Renal cortical epithelial cell (primary cell): Measurements from ENCODE around the gene KCTD16. TPM values are rescaled to one million over a fixed set of nuclear protein-coding genes. Genes with fewer than 3 reads are reported as not detected.

Experiments used
- DNase-seq: peaks from one replicate; pipeline ENCODE4 v3.0.0-alpha.2; 2011; ENCODE audit warnings: low read depth
- total RNA-seq: library from RNA; depleted of rRNA; stranded (reverse); fragments of >200 nt; gene quantifications from 2 replicates; pipeline ENCODE4 v1.2.3, GENCODE V29; 2014

KCTD16 gene
- total RNA-seq, 1 donor from 2014 or later, result 1.1 TPM

GRCh38 chr5:144166696-144167095, 4.0 kb upstream of the KCTD16 start:
- no peak for DNase-seq

GRCh38 chr5:144167998-144168397, 2.7 kb upstream of the KCTD16 start:
- no peak for DNase-seq

- no peak for DNase-seq
Measured at GRCh38 chr5:144169904-144170275, 783 bp upstream of the KCTD16 start.

GRCh38 chr5:144173766-144174165, 3.1 kb downstream of the KCTD16 start:
- DNase-seq, result no peak

GRCh38 chr5:144177548-144177947, 6.9 kb downstream of the KCTD16 start:
- DNase-seq, result no peak

GRCh38 chr5:144179226-144179625, 8.6 kb downstream of the KCTD16 start:
- DNase-seq, result no peak

- DNase-seq, result peak; percentile 30
Measured at GRCh38 chr5:144183254-144183889, 12.7 kb downstream of the KCTD16 start.

- DNase-seq, result peak; percentile 89
Measured at GRCh38 chr5:144187699-144188294, 17.1 kb downstream of the KCTD16 start.

- DNase-seq, result peak; percentile 39
Measured at GRCh38 chr5:144189800-144190429, 19.2 kb downstream of the KCTD16 start.

- no peak for DNase-seq
Measured at GRCh38 chr5:144191531-144191930, 20.9 kb downstream of the KCTD16 start.

GRCh38 chr5:144191998-144192397, 21.3 kb downstream of the KCTD16 start:
- peak; percentile 92 for DNase-seq

- DNase-seq, result no peak
Measured at GRCh38 chr5:144192661-144193060, 22.0 kb downstream of the KCTD16 start.

- no peak for DNase-seq
Measured at GRCh38 chr5:144194144-144194543, 23.5 kb downstream of the KCTD16 start.

GRCh38 chr5:144195448-144195847, 24.8 kb downstream of the KCTD16 start:
- DNase-seq, result no peak

GRCh38 chr5:144196612-144197011, 25.9 kb downstream of the KCTD16 start:
- DNase-seq, result no peak

GRCh38 chr5:144198386-144198785, 27.7 kb downstream of the KCTD16 start:
- DNase-seq, result no peak

GRCh38 chr5:144201588-144201987, 30.9 kb downstream of the KCTD16 start:
- no peak for DNase-seq

- DNase-seq, result no peak
Measured at GRCh38 chr5:144202072-144202471, 31.4 kb downstream of the KCTD16 start.

- DNase-seq, result no peak
Measured at GRCh38 chr5:144202726-144203125, 32.1 kb downstream of the KCTD16 start.

- peak; percentile 77 for DNase-seq
Measured at GRCh38 chr5:144203750-144204596, 33.3 kb downstream of the KCTD16 start.

GRCh38 chr5:144205141-144205551, 34.5 kb downstream of the KCTD16 start:
- DNase-seq, result peak; percentile 41

- DNase-seq, result no peak
Measured at GRCh38 chr5:144206141-144206540, 35.5 kb downstream of the KCTD16 start.
